T follicular helper cell (primary cell): ENCODE data around the gene SH3TC1.

ENCODE experiments used
- DNase-seq: peaks from one replicate; pipeline ENCODE4 v3.0.0-alpha.2; 2020; ENCODE audit warnings: low read depth

SH3TC1 gene

DNA sequence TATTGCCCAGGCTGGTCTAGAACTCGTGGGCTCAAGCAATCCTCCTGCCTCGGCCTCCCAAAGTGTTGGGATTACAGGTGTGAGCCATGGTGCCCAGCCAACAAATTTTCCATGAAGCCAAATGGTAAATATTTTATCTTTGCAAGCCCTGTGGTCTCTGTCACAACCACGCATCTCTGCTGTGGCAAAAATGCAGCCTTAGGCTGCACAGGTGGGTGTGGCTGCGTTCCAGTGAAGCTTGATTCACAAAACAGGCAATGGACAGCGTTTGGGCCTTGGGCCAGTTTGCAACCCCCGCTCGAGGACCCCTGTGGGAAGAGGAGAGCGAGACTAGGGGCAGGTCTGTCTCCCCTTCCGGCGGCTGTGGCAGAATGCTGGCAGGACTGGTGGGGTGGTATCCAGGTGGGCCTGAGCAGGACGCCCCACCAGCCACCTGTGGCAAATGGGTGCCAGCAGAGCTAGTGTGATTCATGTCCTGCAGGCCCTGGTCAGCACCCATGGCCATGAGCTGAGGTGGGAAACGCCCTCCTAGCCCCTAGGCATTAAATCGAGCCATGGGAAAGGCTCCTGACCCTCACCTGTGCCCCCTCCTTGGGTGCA, 90.2 kb downstream of the SH3TC1 start:
- no peak for DNase-seq

DNA sequence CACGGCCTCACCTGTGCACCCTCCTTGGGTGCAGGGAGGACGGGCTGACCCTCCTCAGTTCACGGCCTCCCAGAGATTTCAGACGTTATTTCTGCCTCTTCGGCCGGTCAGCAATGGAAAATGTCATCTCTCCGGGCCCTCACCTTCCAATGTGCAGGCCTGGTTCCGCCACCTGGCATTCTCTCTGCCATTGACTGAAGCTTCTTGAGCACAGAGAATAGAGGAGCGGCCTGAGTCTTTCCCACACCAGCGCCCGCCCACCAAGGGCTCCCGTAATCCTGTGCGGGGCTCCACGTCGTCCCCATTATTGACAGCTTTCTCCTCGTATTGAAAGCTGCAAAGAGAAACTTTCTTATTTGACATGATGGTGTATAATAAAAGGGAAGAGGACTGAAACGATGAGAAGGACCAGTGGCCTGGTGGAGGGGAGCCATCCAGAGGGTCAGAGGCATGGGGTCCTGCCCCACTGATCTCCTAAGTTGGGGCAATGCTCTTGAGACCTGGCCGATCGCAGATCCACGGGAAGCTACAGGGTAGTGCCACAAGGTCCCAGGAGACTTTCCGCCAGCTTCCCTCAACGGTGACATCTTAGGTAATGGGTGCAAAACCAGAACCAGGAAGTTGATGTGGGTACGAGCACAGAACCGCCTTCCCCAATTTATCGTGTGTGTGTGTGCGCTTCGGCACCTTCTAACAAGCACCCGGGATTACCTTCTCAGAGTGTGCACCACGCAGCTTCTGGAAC, 91.0 kb downstream of the SH3TC1 start:
- no peak for DNase-seq

DNA sequence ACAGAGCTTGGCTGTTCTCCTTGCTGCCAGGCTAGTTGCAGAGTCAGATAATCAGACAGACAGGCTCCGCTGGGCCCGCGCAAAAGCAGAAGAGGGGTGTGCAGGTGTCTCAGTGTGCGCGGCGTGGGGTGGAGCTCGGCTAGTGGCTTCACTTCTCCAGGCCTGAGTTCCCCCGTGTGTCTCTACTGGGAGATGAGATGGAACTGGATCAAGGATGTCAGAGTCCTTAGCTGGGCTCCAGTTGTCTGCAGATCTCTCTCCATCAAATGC, 91.5 kb downstream of the SH3TC1 start:
- no peak for DNase-seq
